Tibial nerve (tissue), 4 donors: ENCODE data around the gene BCAS3. TPM values are rescaled to one million over a fixed set of nuclear protein-coding genes. Genes with fewer than 3 reads are reported as not detected.

ENCODE experiments used
- DNase-seq, 2 donors: peaks; one replicate each; pipeline ENCODE4 v3.0.0-alpha.2; 2019; ENCODE audit warnings: low spot score in 2 of 2
- H3K27ac ChIP-seq, 4 donors: fragments of 200-600 bp; sonication (generic) in 3 of 4; one replicate each; pipeline ENCODE4 v1.5.1; 2017 to 2019; ENCODE audit warnings: mild to moderate bottlenecking in 1 of 4
- H3K27me3 ChIP-seq, 2 donors: fragments of 200-600 bp; sonication (generic) in 1 of 2; one replicate each; pipeline versions ENCODE4 v1.5.1 to v1.6.0; 2017 to 2019
- H3K36me3 ChIP-seq, 3 donors: fragments of 200-600 bp; sonication (generic); one replicate each; pipeline ENCODE4 v1.5.1; 2018 to 2019
- H3K4me1 ChIP-seq, 4 donors: fragments of 200-600 bp; sonication (generic) in 3 of 4; one replicate each; pipeline ENCODE4 v1.5.1; 2017 to 2019
- H3K4me3 ChIP-seq, 4 donors: fragments of 200-600 bp; sonication (generic) in 3 of 4; one replicate each; pipeline ENCODE4 v1.5.1; 2017 to 2019; ENCODE audit warnings: mild to moderate bottlenecking in 1 of 4, moderate library complexity in 1 of 4
- H3K9me3 ChIP-seq, 4 donors: fragments of 200-600 bp; sonication (generic) in 3 of 4; one replicate each; pipeline ENCODE4 v1.5.1; 2017 to 2019
- CTCF ChIP-seq, 5 experiments: fragments of 200-600 bp in 3 of 5; fragments of 450-650 bp in 2 of 5; sonication (generic) in 3 of 5; IDR thresholded peaks; one replicate each; pipeline ENCODE4 v1.5.1; 2016 to 2019; ENCODE audit warnings: antibody characterized with exemption in 5 of 5, mild to moderate bottlenecking in 3 of 5, moderate library complexity in 2 of 5
- EP300 ChIP-seq, 2 donors: sonication (generic); formaldehyde crosslinking; IDR thresholded peaks; one replicate each; pipeline ENCODE4 v1.6.1; 2017; ENCODE audit warnings: antibody characterized with exemption in 2 of 2, mild to moderate bottlenecking in 1 of 2
- POLR2A ChIP-seq, 2 donors: fragments of 450-650 bp; IDR thresholded peaks; one replicate each; pipeline ENCODE4 v1.6.1; 2017; ENCODE audit warnings: antibody characterized with exemption in 2 of 2, mild to moderate bottlenecking in 2 of 2, moderate library complexity in 2 of 2
- WGBS, 2 donors: methylation state at CpG; one replicate each; pipeline ENCODE4 v1.1.5; 2018; 5-methylcytosine and 5-hydroxymethylcytosine counted together
- total RNA-seq, 4 donors: library from RNA; depleted of rRNA; stranded (reverse); fragments of >200 nt; gene quantifications; one replicate each; pipeline ENCODE4 v1.1.0, GENCODE V29; 2016

BCAS3 gene
- total RNA-seq, 4 donors from 2014 or later, result 26.4 to 48.1 (median 44.8) TPM

GRCh38 chr17:61406971-61407911 is 729.6 kb downstream of the BCAS3 start:
- WGBS, 2 donors, result 48 to 52% methylated on average over 8 of the region's 8 CpGs
- Histone ChIP-seq H3K27me3 (peaks cover 0 to 44% of the 10 kb centered on the region in 2 donors), H3K4me1 (peaks cover 0 to 86% (median 40%) of the 10 kb centered on the region in 4 donors), H3K36me3 (peaks cover 0 to 38% (median 0%) of the 10 kb centered on the region in 3 donors), H3K4me3 (no peak overlapping the region), H3K27ac (peak overlapping the region in 3 of 4 donors; percentile 59 to 94 (median 60)), H3K9me3 (no peaks in the 10 kb centered on the region)
- TF ChIP-seq EP300 (IDR thresholded peaks at IDR 0.05) (no peak), POLR2A (IDR thresholded peaks at IDR 0.05) (no peak)
- peak in 1 of 2 donors; percentile 8 for DNase-seq

DNA sequence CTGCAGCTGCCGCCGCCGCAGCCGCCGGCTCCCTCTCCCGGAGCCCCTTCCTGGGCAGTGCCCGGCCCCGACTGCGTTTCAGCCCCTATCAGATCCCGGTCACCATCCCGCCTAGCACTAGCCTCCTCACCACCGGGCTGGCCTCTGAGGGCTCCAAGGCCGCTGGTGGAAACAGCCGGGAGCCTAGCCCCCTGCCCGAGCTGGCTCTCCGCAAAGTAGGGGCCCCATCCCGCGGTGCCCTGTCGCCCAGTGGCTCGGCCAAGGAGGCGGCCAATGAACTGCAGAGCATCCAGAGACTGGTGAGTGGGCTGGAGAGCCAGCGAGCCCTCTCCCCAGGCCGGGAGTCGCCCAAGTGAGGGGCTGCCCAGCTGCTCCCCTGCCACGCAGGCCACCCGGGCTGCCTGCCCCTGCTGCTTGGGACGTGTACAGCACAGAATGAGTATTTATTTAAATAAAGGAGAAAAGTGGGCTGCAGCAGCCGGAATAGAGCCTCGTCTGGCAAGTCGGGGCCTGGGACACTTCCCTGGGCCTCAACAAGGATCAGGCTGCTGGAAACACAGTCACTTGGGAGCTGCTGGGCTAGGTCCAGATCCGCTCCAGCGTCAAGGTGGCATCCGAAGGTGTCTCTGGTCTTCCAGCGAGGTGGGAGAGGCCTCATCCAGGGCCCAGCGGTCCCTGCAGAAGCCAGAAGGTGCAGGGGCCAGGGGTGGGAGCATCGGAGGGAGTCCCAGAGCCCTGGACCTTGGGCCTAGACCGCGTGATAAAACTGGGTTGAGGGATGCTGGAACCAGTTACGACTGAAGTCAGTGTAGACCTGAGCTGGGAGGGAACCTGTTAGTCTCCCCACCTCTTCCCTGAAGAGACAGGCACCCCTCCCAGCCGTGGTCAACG is 730.7 kb downstream of the BCAS3 start:
- Histone ChIP-seq H3K9me3 (no peaks in the 10 kb centered on the region), H3K4me1 (peaks cover 0 to 82% (median 38%) of the 10 kb centered on the region in 4 donors), H3K27me3 (peaks cover 0 to 37% of the 10 kb centered on the region in 2 donors), H3K27ac (peak overlapping the region; percentile 59 to 95 (median 82)), H3K4me3 (peak overlapping the region in 1 of 4 donors; percentile 85), H3K36me3 (peaks cover 0 to 32% (median 0%) of the 10 kb centered on the region in 3 donors)
- 62 to 67% methylated on average over 37 to 40 of the region's 41 CpGs for WGBS, 2 donors
- TF ChIP-seq EP300 (IDR thresholded peaks at IDR 0.05) (no peak), CTCF (IDR thresholded peaks at IDR 0.05) (no peak), POLR2A (IDR thresholded peaks at IDR 0.05) (no peak)
- peak in 1 of 2 donors; percentile 6 for DNase-seq

GRCh38 chr17:61409301-61410112 is 731.9 kb downstream of the BCAS3 start:
- Histone ChIP-seq H3K27me3 (peaks cover 0 to 28% of the 10 kb centered on the region in 2 donors), H3K36me3 (peaks cover 0 to 28% (median 0%) of the 10 kb centered on the region in 3 donors), H3K4me3 (peak overlapping the region; percentile 36 to 85 (median 54)), H3K4me1 (peaks cover 0 to 82% (median 34%) of the 10 kb centered on the region in 4 donors), H3K9me3 (no peaks in the 10 kb centered on the region), H3K27ac (peak overlapping the region; percentile 70 to 95 (median 92))
- 1 to 2% methylated on average over 38 to 56 of the region's 73 CpGs for WGBS, 2 donors
- peak; percentile 8 to 14 for TF ChIP-seq POLR2A (IDR thresholded peaks at IDR 0.05)
- no peak for TF ChIP-seq EP300 (IDR thresholded peaks at IDR 0.05)
- peak; percentile 40 to 85 (median 74) for TF ChIP-seq CTCF (IDR thresholded peaks at IDR 0.05)
- no peak for DNase-seq

GRCh38 chr17:61410141-61411010 is 732.7 kb downstream of the BCAS3 start:
- peak overlapping the region; percentile 70 to 95 (median 92) for H3K27ac ChIP-seq
- H3K36me3 ChIP-seq, result peaks cover 0 to 20% (median 0%) of the 10 kb centered on the region in 3 donors
- peaks cover 0 to 19% of the 10 kb centered on the region in 2 donors for H3K27me3 ChIP-seq
- H3K4me3 ChIP-seq, result peak overlapping the region; percentile 41 to 85 (median 71)
- peak; percentile 52 to 80 (median 74) for TF ChIP-seq CTCF (IDR thresholded peaks at IDR 0.05)
- TF ChIP-seq POLR2A (IDR thresholded peaks at IDR 0.05), result no peak
- H3K9me3 ChIP-seq, result no peaks in the 10 kb centered on the region
- WGBS, 2 donors, result 3 to 26% methylated on average over 17 to 23 of the region's 48 CpGs
- DNase-seq, result peak; percentile 70 to 78
- H3K4me1 ChIP-seq, result peaks cover 0 to 78% (median 27%) of the 10 kb centered on the region in 4 donors
